ENCODE data around the gene SLCO3A1.

Gene SLCO3A1

DNA sequence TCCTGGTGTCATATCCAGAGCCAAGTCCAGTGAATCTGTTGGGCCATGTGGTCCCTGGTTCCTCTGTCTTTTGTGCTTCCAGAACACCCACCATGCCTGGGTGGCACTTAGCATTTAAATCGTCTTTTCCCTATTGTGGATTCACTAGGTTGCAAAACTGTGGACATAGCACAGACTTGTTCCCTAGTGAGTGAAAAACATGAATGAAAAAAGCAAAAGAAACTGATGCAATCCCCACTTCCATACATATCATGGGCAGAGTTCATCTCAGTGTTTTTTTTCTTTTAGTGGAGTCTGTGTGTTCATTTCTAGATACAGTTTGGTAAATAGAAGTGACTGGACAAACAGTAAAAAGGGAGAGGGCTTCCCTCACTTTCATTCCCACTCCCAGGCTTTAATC lies 170.5 kb downstream of the SLCO3A1 start:
- in situ Hi-C loops (cut with MboI; ENCODE audit: low sequenced_read_pairs, unreplicated experiment), result no loop called here
- DNase-seq (ENCODE audit: low spot score), result no peak
- TF ChIP-seq, protein P1, sequence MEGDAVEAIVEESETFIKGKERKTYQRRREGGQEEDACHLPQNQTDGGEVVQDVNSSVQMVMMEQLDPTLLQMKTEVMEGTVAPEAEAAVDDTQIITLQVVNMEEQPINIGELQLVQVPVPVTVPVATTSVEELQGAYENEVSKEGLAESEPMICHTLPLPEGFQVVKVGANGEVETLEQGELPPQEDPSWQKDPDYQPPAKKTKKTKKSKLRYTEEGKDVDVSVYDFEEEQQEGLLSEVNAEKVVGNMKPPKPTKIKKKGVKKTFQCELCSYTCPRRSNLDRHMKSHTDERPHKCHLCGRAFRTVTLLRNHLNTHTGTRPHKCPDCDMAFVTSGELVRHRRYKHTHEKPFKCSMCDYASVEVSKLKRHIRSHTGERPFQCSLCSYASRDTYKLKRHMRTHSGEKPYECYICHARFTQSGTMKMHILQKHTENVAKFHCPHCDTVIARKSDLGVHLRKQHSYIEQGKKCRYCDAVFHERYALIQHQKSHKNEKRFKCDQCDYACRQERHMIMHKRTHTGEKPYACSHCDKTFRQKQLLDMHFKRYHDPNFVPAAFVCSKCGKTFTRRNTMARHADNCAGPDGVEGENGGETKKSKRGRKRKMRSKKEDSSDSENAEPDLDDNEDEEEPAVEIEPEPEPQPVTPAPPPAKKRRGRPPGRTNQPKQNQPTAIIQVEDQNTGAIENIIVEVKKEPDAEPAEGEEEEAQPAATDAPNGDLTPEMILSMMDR (IDR thresholded peaks at IDR 0.05; ENCODE audit: borderline replicate concordance, control extremely low read depth, extremely low read depth, insufficient read depth, missing control alignments), result no peak

DNA sequence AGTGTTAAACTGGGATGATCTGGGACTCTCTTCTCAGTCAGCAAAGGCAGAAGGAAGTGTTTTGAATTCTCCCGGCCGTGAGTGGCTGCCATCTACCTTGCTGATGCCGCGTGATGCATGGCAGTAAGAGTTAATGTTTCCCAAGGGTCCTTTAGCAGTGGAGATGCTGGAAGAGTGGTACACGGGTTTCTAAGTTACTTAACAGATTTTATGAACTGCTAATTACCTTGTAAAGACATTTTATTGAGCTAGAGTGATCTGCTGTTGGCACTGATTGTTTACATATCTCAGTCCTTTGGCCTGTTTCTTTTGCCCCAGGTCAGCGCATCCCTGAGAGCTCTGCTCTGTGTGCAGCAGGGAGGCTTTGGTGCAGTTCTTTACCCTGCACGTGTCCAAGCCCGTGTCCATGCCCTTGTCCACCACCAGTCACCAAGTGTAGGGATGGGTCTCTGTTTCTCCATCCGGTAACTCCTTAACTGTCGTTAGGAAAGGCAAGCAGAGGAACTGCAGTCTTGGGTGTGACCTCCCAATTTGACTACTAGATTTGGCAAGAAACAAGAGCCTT lies 172.3 kb downstream of the SLCO3A1 start:
- in situ Hi-C loops (cut with MboI; ENCODE audit: low sequenced_read_pairs, unreplicated experiment), result no loop called here
- no peak for DNase-seq (ENCODE audit: low spot score)
- TF ChIP-seq, protein P1 (IDR thresholded peaks at IDR 0.05; ENCODE audit: borderline replicate concordance, control extremely low read depth, extremely low read depth, insufficient read depth, missing control alignments), result no peak

DNA sequence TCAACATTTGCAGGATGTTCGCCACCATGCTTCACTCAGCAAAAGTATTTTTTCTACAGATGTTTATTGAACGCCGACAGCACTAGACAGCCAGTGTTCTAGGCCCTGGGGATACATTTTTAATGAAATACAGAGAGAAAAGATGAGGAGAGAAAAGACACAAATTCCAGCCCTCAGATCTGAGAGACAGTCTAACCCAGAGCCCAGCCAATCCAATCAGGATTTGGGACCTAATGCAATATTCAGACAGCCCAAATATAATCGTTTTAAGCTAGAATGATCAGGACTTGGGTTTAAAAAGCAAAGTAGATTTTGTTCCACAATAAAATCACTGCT lies 174.8 kb downstream of the SLCO3A1 start:
- TF ChIP-seq, protein P1 (IDR thresholded peaks at IDR 0.05; ENCODE audit: borderline replicate concordance, control extremely low read depth, extremely low read depth, insufficient read depth, missing control alignments), result no peak
- no peak for DNase-seq (ENCODE audit: low spot score)
- in situ Hi-C loops (cut with MboI; ENCODE audit: low sequenced_read_pairs, unreplicated experiment), result no loop called here

DNA sequence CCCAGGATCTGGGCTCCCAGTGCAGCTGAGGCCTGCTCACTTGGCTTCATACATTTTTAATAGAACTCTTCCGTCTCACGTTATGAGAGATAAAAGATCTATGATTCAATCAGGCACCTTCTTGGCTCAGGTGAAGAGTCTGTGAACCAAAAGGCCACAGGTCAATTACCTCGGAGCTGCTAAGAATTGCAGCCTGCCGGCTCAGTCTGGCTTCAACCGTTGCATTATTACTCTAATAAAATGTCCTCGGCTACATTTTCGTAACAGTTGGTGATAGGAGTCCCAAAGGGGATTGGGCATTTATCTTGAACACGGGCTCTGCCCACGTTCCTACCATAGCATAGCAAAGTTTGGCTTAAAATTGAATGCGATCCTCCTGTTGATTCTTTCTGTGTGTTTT lies 176.3 kb downstream of the SLCO3A1 start:
- no peak for DNase-seq (ENCODE audit: low spot score)
- TF ChIP-seq, protein P1 (IDR thresholded peaks at IDR 0.05; ENCODE audit: borderline replicate concordance, control extremely low read depth, extremely low read depth, insufficient read depth, missing control alignments), result no peak
- in situ Hi-C loops (cut with MboI; ENCODE audit: low sequenced_read_pairs, unreplicated experiment), result no loop called here

DNA sequence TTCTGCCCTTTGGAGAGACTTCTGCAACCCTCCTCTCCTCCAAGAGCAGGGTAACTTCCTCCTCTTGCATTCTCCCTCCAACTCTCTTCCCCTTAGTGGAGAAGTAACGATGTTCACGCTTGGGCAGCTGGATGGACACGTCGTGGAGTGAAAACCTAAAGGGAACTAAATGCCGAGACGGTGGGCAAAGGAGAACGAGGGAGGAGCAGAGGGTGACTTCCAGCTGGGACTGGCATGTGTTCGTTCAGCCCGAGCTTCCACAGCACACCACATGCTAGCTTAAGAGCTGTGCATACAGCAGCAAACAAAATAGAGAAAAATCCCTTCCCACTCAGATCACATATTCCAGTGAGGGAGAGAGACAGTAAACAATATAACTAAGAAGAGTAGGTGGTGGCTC lies 179.8 kb downstream of the SLCO3A1 start:
- TF ChIP-seq, protein P1 (IDR thresholded peaks at IDR 0.05; ENCODE audit: borderline replicate concordance, control extremely low read depth, extremely low read depth, insufficient read depth, missing control alignments), result no peak
- in situ Hi-C loops (cut with MboI; ENCODE audit: low sequenced_read_pairs, unreplicated experiment), result no loop called here
- DNase-seq (ENCODE audit: low spot score), result no peak

DNA sequence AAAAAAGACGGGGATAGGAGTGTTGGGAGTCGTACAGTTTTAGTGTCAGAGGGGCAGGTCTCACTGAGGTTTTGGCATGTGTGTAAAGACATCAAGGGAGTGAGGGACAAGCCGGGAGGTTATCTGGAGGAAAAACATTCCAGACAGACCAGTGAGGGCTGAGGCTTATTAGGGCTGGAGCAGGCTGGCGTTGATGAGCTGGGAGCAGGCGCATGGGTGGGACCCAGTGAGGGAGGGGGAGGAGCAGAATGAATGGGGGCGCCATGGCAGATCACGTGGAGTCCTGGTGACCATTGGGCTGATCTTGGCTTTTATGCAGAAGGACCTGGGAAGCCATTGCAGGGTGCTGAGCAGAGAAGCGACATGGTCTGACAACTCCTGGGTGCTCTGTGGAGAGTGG lies 180.2 kb downstream of the SLCO3A1 start:
- in situ Hi-C loops (cut with MboI; ENCODE audit: low sequenced_read_pairs, unreplicated experiment), result no loop called here
- TF ChIP-seq, protein P1 (IDR thresholded peaks at IDR 0.05; ENCODE audit: borderline replicate concordance, control extremely low read depth, extremely low read depth, insufficient read depth, missing control alignments), result no peak

DNA sequence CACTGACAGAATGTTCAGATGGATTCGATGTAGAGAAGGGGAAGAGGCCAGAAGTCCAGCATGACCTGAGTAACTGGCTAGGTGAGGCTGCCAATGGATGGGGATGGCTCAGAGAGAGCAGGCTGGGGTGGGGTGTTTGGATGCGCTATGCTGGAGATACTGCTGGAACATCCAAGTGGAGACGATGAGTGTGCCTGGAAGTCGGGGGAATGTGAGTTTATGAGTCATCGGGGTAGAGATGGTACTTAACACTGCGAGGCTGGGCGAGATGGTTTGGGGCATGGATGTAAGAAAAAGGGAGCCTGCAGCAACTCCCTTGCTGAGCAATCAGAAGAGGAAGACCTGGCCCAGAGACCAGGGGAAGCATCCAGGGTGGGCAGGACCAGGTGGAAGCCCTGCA lies 180.7 kb downstream of the SLCO3A1 start:
- no peak for DNase-seq (ENCODE audit: low spot score)
- in situ Hi-C loops (cut with MboI; ENCODE audit: low sequenced_read_pairs, unreplicated experiment), result no loop called here
- TF ChIP-seq, protein P1 (IDR thresholded peaks at IDR 0.05; ENCODE audit: borderline replicate concordance, control extremely low read depth, extremely low read depth, insufficient read depth, missing control alignments), result no peak

More for the DNA sequence above, 180.2 kb downstream of the SLCO3A1 start:
- no peak for DNase-seq (ENCODE audit: low spot score)

Measured in GM13976 (cell line).